GM12875 (cell line): Measurements from ENCODE around the gene OR4C45.

Source experiments
- H3K4me3 ChIP-seq: one replicate; pipeline ENCODE4 v1.5.1; 2011; ENCODE audit warnings: low read depth, low read length, control low read depth
- CTCF ChIP-seq: IDR thresholded peaks from 2 replicates; pipeline ENCODE4 v1.5.1; 2011; ENCODE audit warnings: low read depth, mild to moderate bottlenecking, control low read depth, inconsistent platforms, low read length, moderate library complexity, borderline replicate concordance; ENCODE audit not compliant: insufficient read depth

OR4C45 gene

GRCh38 chr11:50071584-50072225 is 39.0 kb downstream of the OR4C45 start:
- TF ChIP-seq CTCF, result no peak
- no peak overlapping the region for H3K4me3 ChIP-seq

- TF ChIP-seq CTCF, result no peak
- no peak overlapping the region for H3K4me3 ChIP-seq
These were observed 39.8 kb downstream of the OR4C45 start for GRCh38 chr11:50072226-50073112.

- TF ChIP-seq CTCF, result no peak
- H3K4me3 ChIP-seq, result no peak overlapping the region
These were observed 40.7 kb downstream of the OR4C45 start for GRCh38 chr11:50073113-50074105.

- no peak overlapping the region for H3K4me3 ChIP-seq
- no peak for TF ChIP-seq CTCF
These were observed 41.5 kb downstream of the OR4C45 start for GRCh38 chr11:50074161-50074560.

- TF ChIP-seq CTCF, result no peak
- no peak overlapping the region for H3K4me3 ChIP-seq
These were observed 43.2 kb downstream of the OR4C45 start for GRCh38 chr11:50075856-50076255.

- H3K4me3 ChIP-seq, result no peak overlapping the region
- no peak for TF ChIP-seq CTCF
These were observed 44.9 kb downstream of the OR4C45 start for GRCh38 chr11:50077526-50077925.
